Measurements from ENCODE around the gene NIT1.

DNA sequence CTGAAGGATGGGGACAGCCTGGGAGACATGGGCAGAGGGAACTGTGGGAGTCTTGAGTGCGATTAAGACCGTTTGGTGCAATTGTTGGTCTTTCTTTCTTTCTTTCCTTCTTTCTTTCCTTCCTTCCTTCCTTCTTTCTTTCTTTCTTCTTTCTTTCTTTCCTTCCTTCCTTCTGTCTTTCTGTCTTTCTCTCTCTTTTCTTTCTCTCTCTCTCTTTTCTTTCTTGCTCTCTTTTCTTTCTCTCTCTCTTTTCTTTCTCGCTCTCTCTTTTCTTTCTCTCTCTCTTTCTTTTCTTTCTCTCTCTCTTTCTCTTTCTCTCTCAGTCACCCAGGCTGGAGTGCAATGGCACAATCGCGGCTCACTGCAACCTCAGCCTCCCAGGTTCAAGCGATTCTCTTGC lies 22.7 kb upstream of the NIT1 start:
- TF ChIP-seq, protein P1, sequence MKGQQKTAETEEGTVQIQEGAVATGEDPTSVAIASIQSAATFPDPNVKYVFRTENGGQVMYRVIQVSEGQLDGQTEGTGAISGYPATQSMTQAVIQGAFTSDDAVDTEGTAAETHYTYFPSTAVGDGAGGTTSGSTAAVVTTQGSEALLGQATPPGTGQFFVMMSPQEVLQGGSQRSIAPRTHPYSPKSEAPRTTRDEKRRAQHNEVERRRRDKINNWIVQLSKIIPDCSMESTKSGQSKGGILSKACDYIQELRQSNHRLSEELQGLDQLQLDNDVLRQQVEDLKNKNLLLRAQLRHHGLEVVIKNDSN (IDR thresholded peaks at IDR 0.05), result no peak
- TF ChIP-seq EP300 (IDR thresholded peaks at IDR 0.05; ENCODE audit: borderline replicate concordance) (no peak), TAF1 (IDR thresholded peaks at IDR 0.05; ENCODE audit: low read depth) (no peak), CEBPB (IDR thresholded peaks at IDR 0.05) (no peak), YY1 (IDR thresholded peaks at IDR 0.05; ENCODE audit: low read depth) (no peak), CREB1 (IDR thresholded peaks at IDR 0.05; ENCODE audit: low read depth) (no peak)
- TF ChIP-seq, protein P2, sequence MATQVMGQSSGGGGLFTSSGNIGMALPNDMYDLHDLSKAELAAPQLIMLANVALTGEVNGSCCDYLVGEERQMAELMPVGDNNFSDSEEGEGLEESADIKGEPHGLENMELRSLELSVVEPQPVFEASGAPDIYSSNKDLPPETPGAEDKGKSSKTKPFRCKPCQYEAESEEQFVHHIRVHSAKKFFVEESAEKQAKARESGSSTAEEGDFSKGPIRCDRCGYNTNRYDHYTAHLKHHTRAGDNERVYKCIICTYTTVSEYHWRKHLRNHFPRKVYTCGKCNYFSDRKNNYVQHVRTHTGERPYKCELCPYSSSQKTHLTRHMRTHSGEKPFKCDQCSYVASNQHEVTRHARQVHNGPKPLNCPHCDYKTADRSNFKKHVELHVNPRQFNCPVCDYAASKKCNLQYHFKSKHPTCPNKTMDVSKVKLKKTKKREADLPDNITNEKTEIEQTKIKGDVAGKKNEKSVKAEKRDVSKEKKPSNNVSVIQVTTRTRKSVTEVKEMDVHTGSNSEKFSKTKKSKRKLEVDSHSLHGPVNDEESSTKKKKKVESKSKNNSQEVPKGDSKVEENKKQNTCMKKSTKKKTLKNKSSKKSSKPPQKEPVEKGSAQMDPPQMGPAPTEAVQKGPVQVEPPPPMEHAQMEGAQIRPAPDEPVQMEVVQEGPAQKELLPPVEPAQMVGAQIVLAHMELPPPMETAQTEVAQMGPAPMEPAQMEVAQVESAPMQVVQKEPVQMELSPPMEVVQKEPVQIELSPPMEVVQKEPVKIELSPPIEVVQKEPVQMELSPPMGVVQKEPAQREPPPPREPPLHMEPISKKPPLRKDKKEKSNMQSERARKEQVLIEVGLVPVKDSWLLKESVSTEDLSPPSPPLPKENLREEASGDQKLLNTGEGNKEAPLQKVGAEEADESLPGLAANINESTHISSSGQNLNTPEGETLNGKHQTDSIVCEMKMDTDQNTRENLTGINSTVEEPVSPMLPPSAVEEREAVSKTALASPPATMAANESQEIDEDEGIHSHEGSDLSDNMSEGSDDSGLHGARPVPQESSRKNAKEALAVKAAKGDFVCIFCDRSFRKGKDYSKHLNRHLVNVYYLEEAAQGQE (IDR thresholded peaks at IDR 0.05; ENCODE audit: low read depth), result no peak
- TF ChIP-seq, protein P3, sequence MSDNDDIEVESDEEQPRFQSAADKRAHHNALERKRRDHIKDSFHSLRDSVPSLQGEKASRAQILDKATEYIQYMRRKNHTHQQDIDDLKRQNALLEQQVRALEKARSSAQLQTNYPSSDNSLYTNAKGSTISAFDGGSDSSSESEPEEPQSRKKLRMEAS (IDR thresholded peaks at IDR 0.05), result no peak
